Activated effector memory CD4-positive, alpha-beta T cell treated with anti-CD3 and anti-CD28 coated beads, Interleukin-2, amount 50 U/mL, for 16 hours (primary cell): ENCODE data around the gene DSG4.
"Not testable (repeated sequence)": the region's sequence is repeated elsewhere in the genome, so short reads cannot be mapped to it uniquely, and the experiment has no call there.

ENCODE experiments used
- DNase-seq: peaks from one replicate; pipeline ENCODE4 v3.0.0-alpha.2; 2020

Gene DSG4, protein sequence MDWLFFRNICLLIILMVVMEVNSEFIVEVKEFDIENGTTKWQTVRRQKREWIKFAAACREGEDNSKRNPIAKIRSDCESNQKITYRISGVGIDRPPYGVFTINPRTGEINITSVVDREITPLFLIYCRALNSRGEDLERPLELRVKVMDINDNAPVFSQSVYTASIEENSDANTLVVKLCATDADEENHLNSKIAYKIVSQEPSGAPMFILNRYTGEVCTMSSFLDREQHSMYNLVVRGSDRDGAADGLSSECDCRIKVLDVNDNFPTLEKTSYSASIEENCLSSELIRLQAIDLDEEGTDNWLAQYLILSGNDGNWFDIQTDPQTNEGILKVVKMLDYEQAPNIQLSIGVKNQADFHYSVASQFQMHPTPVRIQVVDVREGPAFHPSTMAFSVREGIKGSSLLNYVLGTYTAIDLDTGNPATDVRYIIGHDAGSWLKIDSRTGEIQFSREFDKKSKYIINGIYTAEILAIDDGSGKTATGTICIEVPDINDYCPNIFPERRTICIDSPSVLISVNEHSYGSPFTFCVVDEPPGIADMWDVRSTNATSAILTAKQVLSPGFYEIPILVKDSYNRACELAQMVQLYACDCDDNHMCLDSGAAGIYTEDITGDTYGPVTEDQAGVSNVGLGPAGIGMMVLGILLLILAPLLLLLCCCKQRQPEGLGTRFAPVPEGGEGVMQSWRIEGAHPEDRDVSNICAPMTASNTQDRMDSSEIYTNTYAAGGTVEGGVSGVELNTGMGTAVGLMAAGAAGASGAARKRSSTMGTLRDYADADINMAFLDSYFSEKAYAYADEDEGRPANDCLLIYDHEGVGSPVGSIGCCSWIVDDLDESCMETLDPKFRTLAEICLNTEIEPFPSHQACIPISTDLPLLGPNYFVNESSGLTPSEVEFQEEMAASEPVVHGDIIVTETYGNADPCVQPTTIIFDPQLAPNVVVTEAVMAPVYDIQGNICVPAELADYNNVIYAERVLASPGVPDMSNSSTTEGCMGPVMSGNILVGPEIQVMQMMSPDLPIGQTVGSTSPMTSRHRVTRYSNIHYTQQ

GRCh38 chr18:31376477-31376876 is at the start of gene DSG4:
TSS of gene DSG4 (plus strand) at chr18:31376777. CDS start at chr18:31376912, 135 bp downstream.
- no peak for DNase-seq

DNA sequence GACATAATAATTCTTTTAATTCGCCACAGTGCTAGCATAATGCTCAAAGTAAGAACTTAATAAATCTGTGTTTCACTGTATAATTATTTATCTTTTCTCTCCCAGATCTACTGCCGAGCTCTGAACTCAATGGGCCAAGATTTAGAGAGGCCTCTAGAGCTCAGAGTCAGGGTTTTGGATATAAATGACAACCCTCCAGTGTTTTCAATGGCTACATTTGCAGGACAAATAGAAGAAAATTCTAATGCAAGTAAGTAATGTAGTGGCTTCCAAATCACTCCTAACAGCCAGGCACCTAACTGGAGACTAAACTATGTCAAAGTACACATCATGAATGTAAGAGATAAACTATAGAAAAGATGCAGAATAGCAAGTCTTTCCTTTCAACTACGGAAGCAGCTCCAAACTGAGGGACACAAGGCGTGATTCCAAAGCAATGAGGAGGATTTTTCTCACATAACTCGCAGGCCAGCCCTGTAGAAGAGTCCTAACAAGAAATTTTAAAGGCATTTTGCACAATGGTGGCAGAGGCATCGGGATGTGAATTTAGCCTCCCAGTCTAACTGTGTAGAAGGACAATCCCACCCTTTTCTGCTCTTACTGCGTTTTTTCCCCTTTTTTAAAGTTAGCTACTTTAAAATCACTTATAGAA is 46.7 kb upstream of the DSG4 start:
- no peak for DNase-seq

DNA sequence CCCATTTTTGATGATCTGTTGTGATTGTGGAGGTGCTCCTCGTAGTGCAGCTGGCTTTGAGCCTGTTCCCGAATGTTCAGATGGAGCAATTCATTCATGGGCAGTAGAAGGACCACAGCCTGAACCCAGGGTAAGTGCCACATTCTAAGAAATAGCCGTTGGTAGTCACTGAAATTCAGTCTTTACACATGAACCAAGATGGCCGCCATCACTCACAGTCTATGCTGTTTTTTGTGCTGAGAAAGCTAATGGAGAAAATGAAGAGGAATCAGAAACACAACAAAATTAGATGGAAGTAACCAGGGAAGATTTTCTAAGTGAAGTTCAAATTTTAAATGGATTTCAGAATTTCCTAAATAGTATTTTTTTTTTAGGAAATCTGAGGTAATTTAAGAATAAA is 33.1 kb upstream of the DSG4 start:
- no peak for DNase-seq

DNA sequence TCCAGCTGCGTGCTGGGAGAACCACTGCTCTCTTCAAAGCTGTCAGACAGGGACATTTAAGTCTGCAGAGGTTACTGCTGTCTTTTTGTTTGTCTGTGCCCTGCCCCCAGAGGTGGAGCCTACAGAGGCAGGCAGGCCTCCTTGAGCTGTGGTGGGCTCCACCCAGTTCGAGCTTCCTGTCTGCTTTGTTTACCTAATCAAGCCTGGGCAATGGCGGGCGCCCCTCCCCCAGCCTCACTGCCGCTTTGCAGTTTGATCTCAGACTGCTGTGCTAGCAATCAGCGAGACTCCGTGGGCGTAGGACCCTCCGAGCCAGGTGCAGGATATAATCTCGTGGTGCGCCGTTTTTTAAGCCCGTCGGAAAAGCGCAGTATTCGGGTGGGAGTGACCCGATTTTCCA is 23.2 kb upstream of the DSG4 start:
- DNase-seq, result not testable (repeated sequence)

DNA sequence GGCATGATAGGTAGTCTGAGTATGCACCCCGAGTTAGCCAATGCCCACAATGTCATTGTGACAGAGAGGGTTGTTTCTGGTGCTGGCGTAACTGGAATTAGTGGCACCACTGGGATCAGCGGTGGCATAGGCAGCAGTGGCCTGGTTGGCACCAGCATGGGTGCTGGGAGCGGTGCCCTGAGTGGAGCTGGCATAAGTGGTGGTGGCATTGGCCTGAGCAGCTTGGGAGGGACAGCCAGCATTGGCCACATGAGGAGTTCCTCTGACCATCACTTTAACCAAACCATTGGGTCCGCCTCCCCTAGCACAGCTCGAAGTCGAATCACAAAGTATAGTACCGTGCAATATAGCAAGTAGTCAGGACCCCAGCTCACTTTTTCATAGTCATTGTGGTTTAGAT is 21.6 kb upstream of the DSG4 start:
- DNase-seq, result no peak

GRCh38 chr18:31356025-31356424 is 20.6 kb upstream of the DSG4 start:
- no peak for DNase-seq

DNA sequence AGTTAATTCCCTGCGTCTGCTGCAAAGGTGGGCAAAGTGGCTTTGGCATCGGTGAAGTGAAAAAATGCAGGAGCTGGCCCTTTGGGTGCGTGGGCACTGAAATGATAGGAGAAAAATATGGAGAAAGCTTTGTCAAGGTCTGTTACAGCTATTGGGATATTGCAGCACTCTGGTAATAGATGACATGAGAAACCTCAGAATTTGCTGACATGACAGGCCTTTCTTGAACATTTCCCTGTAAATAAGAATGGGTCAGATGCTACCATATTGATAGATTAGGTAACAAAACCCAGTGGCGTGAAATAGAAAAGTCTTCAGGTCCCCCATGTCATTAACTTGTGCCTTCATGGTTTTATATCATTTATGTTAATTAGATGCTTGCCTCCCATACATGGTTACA is 12.4 kb upstream of the DSG4 start:
- no peak for DNase-seq

DNA sequence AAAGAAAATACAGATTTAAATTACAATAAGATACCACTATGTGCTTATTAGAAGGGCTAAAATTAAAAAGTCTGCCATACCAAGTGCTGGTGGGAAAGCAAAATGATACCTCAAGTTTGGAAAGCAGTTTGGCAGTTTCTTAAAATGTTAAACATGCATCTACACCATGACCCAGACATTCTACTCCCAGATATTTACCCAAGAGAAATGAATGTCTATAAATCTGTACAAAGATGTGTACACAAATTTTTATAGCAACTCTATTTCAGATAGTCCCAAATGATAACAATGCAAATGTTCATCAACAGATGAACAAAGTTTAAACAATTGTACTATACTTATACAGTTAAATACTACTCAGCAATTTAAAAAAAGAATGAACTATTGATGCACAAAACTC is 7.1 kb upstream of the DSG4 start:
- no peak for DNase-seq

GRCh38 chr18:31371989-31372388 is 4.6 kb upstream of the DSG4 start:
- DNase-seq, result no peak

DNA sequence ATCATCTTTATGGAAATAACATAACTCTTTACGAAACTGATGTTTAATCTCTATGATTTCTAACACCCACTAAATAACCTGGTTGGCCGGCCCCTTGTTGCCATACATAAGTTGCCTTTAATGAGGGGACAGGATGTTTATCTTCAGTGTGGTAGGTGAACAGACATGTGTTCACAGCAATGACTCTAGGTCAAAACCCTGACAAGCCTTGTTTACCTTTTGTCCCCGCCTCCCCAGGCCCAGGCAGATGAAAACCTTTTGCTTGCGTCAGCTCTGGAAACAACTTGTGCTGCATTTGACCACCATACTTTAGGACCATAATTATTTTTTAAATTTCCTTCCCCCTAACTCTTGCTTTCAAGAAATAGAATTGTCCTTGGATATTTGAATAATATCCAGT is 2.9 kb upstream of the DSG4 start:
- DNase-seq, result no peak

DNA sequence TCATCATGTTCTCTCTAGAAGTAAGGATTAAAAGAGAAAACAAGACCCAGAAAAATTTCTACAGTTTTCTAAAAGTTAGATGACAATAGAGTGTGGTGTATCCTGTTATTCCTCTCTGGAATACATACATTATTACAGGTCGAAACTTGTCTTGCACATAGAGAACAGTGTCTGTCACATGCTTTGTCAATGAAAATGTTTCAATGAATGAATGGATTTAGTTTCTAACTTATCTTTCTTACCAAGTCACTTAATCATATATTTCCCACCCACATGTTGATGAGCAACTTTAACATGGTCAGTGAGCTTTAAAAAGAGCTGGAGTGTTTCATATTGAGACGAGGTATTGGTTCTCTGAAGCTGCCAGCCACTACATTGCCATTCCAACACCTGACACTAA is 4.3 kb downstream of the DSG4 start:
- no peak for DNase-seq

DNA sequence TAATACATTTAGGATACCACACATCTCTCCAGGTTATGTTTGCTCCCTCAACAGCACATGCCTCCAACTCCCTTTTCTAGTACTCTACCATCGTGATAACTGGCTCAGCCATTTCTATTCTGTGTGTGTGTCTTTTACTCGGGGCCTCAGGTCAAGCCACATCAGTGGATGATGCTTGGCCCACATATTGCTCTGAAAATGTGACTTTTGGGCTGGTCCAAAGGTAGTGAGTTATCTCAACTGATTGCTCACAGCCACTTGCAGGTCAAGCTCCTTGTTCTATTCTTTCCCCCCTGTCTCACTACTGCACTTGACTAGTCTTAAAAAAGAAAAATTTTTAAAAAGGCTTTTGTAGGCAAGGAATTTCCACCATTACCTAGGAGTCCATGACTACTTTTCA is 5.5 kb downstream of the DSG4 start:
- no peak for DNase-seq

GRCh38 chr18:31386741-31387140 is 10.2 kb downstream of the DSG4 start:
- no peak for DNase-seq

GRCh38 chr18:31393286-31393685 is 16.7 kb downstream of the DSG4 start:
- DNase-seq, result no peak

DNA sequence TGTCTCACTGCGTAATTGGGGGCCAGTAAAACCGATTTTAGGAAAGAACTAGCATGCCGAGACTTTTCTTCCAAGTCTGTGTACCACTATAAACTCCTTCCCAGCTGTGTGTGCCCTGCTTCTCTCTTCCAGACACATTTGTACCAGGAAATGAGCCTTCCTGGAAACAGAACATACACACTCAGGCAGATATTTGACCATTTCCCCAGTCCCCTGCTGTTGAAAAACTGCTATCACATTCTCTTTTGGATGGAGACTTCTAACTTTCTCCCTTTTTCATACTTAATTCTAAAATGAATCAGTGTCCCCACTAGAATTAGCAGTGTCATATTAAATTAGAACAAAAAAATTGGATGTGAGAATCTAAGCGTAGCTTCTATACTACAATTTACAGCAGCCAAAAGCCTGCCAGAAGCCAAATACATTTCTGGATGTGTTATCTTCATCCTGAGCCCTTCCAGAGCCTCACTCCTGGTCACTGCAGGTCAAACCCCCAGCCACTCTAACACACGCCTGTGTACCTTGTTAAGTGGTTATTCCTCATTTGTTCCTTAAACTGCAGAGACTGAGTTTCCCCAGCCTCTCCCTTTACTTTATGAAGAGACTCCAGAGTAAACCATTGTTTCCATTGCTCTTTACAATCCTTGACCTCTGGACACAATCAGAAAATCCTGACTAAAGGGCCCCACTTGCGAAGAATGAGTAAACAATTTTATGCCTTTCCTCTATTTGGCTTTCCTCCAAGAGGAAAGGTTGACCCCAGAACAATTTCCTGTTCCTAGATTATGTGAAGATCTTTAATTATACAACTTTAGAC is 20.4 kb downstream of the DSG4 start:
- DNase-seq, result no peak

DNA sequence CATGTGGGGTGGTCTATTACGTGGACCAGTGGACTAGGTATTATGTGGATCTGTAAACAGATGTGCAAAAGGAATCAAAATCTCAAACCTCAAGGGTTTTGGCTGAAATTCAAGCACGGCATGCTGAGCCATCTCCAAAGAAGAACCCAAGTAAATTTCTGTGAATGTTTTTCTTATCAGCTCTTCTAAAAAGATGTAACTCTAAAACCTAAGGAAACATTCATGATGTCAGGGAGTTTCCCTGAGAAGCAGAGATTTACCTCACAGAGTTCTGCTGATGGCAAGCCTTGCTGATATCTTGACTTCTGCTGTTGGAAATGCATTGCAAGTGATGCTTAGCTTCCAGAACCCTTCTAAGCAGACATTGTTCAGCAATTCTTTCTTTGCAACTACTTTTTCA is 21.6 kb downstream of the DSG4 start:
- no peak for DNase-seq

DNA sequence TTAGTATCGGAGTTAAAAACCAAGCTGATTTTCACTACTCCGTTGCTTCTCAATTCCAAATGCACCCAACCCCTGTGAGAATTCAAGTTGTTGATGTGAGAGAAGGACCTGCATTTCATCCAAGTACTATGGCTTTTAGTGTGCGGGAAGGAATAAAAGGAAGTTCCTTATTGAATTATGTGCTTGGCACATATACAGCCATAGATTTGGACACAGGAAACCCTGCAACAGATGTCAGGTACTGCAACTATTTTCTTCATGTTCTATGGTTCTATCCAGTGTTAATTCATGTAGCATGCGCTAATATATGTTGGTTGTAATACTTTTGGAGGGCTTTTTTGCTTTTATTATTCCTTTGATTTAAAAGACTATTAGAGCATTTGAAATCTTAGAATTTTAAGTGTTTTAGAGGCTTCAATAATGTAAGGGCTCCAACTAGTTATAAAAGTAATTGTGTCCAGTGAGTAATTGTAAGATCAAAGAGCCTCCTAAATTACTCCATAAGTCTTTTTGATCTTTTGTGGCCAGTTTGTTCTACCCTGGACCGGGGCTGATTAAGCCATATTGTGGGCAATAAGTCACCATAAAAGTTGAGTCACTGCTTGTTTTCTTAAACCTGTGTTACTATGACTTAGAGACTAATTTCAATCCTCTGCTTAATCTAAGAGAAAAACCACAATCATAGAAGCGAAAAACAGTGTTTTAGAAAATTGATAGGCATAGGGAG is 22.9 kb downstream of the DSG4 start:
- no peak for DNase-seq

GRCh38 chr18:31401156-31402025 is 24.8 kb downstream of the DSG4 start:
- DNase-seq, result no peak

GRCh38 chr18:31402026-31402373 is 25.4 kb downstream of the DSG4 start:
- DNase-seq, result no peak

- no peak for DNase-seq
Observed at GRCh38 chr18:31403409-31403808, 26.8 kb downstream of the DSG4 start.

- no peak for DNase-seq
Observed at GRCh38 chr18:31407649-31408048, 31.1 kb downstream of the DSG4 start.
